8988T (cell line): ENCODE results near the gene DLG2.

Experiments used
- DNase-seq: peaks from one replicate; pipeline ENCODE4 v3.0.0; 2011

The DLG2 gene

GRCh38 chr11:83574519-83574918 lies 2052.6 kb downstream of the DLG2 start:
- DNase-seq: no peak

GRCh38 chr11:83572581-83573496 lies 2054.3 kb downstream of the DLG2 start:
- DNase-seq: no peak

DNA sequence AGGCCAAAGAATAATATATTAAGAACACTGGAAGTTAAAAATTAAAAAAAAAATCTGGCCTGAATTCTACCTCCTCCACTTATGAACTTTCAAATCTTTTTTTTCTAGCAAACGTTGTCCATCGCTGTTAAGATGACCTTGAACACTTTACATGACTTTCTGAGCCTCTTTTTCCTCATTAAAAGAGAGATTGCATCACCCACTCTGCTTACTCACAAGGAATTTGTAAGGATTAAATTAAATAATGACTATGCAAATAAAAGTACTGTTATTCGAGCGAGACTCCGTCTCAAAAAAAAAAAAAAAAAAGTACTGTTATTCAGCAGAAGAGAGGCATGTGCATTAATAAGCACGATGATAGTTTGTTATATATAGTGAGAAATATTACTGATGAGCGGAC lies 2055.8 kb downstream of the DLG2 start:
- DNase-seq: no peak

- DNase-seq: no peak
These were observed 2057.9 kb downstream of the DLG2 start for GRCh38 chr11:83569134-83569805.

- DNase-seq: no peak
These were observed 2058.6 kb downstream of the DLG2 start for GRCh38 chr11:83568516-83568915.

DNA sequence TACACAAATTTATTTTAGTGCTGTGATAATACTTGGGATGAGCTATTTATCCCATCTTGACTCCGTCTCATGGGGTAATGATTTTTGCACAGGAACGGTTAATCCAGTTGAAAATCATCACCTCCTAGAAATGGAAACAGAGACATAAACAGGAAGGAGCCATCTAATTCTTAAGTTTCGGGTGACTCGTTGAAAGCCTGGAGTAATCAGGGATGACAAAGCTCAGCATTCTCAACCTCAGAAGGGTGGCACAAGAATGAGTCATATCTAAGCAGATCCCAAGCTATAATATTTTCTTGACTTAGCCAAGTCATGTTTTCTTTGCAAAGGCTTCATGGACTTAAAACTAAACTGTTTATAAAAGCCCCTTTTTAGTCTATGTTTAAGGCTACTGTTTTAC lies 2060.2 kb downstream of the DLG2 start:
- DNase-seq: no peak

- no peak for DNase-seq
These were observed 2062.3 kb downstream of the DLG2 start for GRCh38 chr11:83564870-83565269.

GRCh38 chr11:83558281-83558680 lies 2068.9 kb downstream of the DLG2 start:
- no peak for DNase-seq

DNA sequence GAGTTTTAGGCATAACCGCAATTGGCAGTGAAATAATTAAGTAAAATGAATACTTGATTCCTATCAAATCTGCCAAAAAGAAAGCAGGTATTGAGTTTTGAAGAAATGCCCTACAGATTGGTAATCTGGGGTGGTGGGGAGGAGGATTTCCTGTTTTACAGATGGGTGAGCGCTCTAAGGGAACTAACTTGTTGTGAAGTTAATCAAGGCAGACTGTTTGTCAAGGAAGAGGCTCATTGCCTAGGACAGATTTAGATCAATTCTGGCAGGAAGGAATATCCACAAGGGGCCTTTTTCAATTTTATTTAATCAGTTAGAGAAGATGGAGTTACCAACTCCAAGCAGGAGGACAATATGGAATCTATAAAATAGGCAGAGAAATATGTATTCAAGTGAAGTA lies 2069.5 kb downstream of the DLG2 start:
- DNase-seq: no peak

DNA sequence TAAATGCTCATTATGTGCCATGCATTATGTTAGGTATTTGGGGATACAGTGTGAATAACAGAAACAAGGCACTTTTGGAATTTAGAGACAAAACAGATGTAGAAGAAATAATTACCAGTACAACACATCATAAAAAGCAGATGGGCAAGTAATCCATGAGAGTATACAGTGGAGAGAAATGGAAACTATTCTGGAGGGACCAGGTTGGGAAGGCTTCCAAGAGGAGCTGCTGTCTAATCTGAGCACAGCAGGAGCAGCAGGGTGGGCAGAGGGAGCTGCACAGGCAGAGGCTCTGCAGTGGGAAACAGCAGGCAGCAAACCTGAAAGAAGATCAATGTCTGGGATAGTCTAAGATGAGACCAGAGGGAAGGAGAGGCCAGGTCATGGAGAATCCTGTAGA lies 2072.3 kb downstream of the DLG2 start:
- DNase-seq: no peak

DNA sequence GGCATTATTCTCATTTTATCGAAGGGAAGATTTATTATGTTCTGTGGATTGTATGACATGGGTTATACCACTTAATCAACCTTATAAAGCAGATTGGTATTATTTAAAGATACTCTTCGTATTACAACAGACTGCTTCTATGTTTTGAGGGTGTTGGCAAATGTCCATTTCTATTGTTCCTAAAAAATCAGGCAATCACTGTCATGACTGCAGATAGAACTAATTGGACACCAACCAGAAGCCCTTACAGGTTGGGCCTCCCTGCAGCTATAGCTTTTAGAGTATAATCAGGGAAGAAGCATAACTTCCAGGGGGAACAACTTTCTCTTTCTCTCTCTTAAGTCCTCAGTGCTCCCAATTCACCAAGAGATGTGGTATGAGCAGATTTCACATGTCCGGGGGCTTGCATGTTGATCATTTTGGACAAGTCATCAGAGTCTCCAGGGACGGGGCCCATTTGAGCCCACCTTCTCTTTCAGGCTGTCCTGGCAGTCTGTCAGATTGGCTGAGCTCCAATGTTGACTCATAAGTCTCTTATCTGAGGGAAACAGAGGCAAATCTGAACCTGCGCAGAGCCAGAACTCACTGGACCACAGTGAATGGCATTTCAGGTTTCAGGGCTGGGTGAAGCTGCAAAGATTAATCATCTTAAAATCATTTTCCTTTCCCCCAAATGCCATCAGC lies 2077.0 kb downstream of the DLG2 start:
- DNase-seq: no peak

- no peak for DNase-seq
These were observed 2080.8 kb downstream of the DLG2 start for GRCh38 chr11:83546368-83546767.

GRCh38 chr11:83545494-83546260 lies 2081.5 kb downstream of the DLG2 start:
- no peak for DNase-seq

- DNase-seq: no peak
These were observed 2082.3 kb downstream of the DLG2 start for GRCh38 chr11:83544846-83545245.

DNA sequence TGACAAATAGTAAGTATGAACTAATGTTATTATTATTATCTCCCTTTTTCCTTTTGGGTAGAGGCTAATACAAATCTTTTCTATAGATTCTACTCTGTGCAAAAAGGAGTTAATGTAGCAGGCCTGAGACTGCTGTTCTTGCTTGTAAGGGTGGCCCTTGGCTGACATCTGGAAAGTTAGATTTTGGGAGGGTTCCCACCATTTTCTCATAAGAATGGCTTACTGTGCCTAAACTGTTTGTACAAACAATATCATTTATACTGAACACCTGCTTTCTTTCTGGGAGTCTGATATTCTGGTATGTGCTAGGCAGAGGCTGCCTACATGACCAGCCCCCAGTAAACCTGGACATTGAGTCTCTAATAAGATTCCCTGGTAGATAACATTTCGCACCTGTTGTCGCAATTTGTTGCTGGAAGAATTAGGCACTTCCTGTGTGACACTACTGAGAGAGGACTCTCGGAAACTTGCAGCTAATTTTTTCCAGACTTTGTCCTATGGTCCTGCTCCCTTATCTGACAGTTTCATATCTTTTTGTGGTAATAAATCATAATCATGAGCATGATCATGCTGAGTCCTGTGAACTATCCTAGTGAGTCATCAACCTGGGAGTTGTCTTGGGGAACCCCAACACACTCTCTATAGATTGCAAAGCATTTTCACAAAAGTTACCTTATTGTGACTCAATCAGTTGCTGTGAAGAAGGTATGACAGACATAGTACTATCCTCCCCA lies 2083.3 kb downstream of the DLG2 start:
- DNase-seq: no peak

DNA sequence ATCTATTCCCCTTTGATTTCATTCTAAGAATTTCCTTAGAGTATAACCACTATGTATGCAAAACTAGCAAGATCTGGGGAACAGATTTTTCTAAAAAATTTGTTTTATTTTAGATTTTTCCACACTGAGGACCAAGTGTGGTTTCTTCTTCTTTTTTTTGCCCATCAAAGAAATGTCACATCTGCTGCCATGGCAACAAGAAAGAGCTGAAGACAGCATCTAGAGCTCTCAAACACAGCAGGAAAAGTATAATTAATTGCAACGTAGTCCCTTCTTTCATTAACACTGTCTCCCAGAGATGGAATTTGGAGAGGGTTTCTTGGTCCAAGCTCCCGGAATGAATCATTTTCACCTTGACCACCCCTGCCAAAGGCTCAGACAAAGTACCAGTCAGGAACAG lies 2084.3 kb downstream of the DLG2 start:
- DNase-seq: no peak

DNA sequence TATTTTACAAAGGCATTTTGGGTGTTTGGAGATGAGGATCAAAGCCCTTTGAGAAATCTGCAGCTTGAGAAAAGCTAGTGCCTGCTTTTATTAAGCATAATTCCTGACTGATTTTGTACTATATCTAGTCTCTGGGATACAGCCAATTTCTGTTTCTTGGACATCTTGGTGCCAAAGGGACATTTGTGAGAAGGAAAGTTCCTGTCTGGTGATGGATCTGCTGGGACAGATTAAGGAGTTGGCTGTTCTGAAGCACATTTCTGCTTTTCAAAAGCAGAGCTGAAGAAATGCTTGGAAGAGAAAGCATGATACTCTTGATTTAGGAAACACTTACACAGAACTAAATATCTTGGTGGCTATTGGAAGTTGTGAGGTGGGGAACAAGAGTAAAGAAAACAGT lies 2086.4 kb downstream of the DLG2 start:
- DNase-seq: no peak

- DNase-seq: no peak
These were observed 2086.9 kb downstream of the DLG2 start for GRCh38 chr11:83540112-83540675.

DNA sequence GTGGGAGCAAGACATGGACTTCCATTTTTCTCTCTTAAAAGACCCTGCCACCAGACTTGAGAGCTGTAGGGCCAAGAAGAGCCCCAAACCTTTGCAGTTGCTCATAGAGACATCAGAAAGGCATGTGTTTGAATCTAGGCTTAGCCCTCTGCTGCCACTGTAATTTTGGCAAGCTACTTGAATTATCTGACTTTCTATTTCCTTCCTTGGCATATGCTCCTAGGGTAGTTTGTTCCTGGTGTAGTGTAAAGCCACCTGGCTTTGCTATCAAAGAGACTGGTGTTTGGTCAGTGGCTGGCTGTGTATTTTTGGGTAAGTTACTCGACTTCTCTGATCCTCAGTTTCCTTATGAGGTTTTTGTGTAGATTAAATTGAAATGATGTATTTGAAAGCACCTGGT lies 2088.9 kb downstream of the DLG2 start:
- no peak for DNase-seq

DNA sequence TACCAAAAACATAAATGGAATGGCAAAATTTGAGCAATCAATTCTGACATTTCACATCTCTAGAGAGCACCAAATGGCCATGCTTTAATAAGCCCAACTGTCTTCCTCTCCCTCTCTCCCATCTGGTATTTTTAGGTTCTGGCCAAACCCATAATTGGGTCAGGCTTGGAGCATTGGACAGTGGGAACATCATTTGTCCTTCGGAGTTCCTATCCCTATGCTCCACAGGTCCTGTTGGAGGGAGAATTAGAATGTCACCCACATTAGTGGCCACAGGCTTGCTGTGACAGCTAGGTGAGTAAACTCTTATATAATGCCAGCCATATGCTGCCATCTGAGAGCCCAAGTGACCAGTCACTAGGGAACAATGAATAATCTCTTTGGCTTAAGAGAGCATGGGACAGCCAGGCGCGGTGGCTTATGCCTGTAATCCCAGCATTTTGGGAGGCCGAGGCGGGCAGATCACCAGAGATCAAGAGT lies 2090.0 kb downstream of the DLG2 start:
- no peak for DNase-seq

- DNase-seq: no peak
These were observed 2094.0 kb downstream of the DLG2 start for GRCh38 chr11:83533166-83533565.

GRCh38 chr11:83528877-83529276 lies 2098.3 kb downstream of the DLG2 start:
- DNase-seq: no peak
